IPS-NIHi11 (cell line): ENCODE data around the gene THRA.

ENCODE experiments used
- DNase-seq: peaks from one replicate; pipeline ENCODE4 v3.0.0; 2012; ENCODE audit warnings: mixed read lengths, low spot score

THRA gene

GRCh38 chr17:40062329-40063186 lies at the start of gene THRA:
TSS of gene THRA (plus strand) at chr17:40062965. CDS start at chr17:40074489, 11,524 bp downstream.
- DNase-seq = peak; percentile 94

GRCh38 chr17:40014375-40014980 lies 48.3 kb upstream of the THRA start:
- no peak for DNase-seq

GRCh38 chr17:40015005-40015997 lies 47.5 kb upstream of the THRA start, which contains the start of gene CSF3:
TSS of gene CSF3 (plus strand) at chr17:40015440. CDS start at chr17:40015475, 35 bp downstream.
- DNase-seq = no peak

GRCh38 chr17:40015998-40016985 lies 46.5 kb upstream of the THRA start:
- DNase-seq = no peak

GRCh38 chr17:40017422-40018080 lies 45.2 kb upstream of the THRA start:
- DNase-seq = no peak

GRCh38 chr17:40018211-40019121 lies 44.3 kb upstream of the THRA start:
- peak; percentile 80 for DNase-seq

GRCh38 chr17:40019140-40019991 lies 43.4 kb upstream of the THRA start:
- DNase-seq = no peak

GRCh38 chr17:40020146-40020545 lies 42.6 kb upstream of the THRA start:
- no peak for DNase-seq

- DNase-seq = no peak
Observed at GRCh38 chr17:40021451-40021971, 41.3 kb upstream of the THRA start.

- DNase-seq = no peak
Observed at GRCh38 chr17:40022497-40022896, 40.3 kb upstream of the THRA start.

GRCh38 chr17:40022961-40023541 lies 39.7 kb upstream of the THRA start:
- no peak for DNase-seq

- no peak for DNase-seq
Observed at GRCh38 chr17:40023590-40024292, 39.0 kb upstream of the THRA start.

- DNase-seq = no peak
Observed at GRCh38 chr17:40024901-40025300, 37.9 kb upstream of the THRA start.

GRCh38 chr17:40025559-40025958 lies 37.2 kb upstream of the THRA start:
- no peak for DNase-seq

GRCh38 chr17:40025991-40026815 lies 36.6 kb upstream of the THRA start:
- no peak for DNase-seq
